GM12878 (cell line): Measurements from ENCODE around the gene PRMT5. TPM values are rescaled to one million over a fixed set of nuclear protein-coding genes. Genes with fewer than 3 reads are reported as not detected.

Experiments used
- CREB1 ChIP-seq: IDR thresholded peaks from 2 replicates; pipeline ENCODE4 v1.6.1; 2012; ENCODE audit warnings: low read depth, mild to moderate bottlenecking, inconsistent platforms
- HDGF ChIP-seq: fragments of 450-650 bp; IDR thresholded peaks from 2 replicates; pipeline ENCODE4 v1.6.1; 2016; ENCODE audit warnings: antibody characterized with exemption
- RCOR1 ChIP-seq: conservative IDR thresholded peaks from 2 replicates; pipeline ENCODE4 v1.6.1; 2012; ENCODE audit warnings: low read depth, low read length, improper control_type of control experiment
- polyA plus RNA-seq, 11 experiments: library from polyadenylated mRNA; depleted of rRNA in 4 of 11; unstranded in 6 of 11; stranded (reverse) in 5 of 11; fragments of >200 nt; fragmentation: Nextera tagmentation in 4 of 11; fragmentation: Illumina TruSeq in 1 of 11; extraction: Ambion mirVana in 4 of 11; extraction: Trizol in 1 of 11; gene quantifications; 1 replicate in 1 of 11; 2 replicates in 10 of 11; pipeline versions ENCODE4 v1.2.1 to v1.2.3, GENCODE V29; 2011 to 2016; ENCODE audit warnings: inconsistent platforms in 2 of 11, missing spikeins in 2 of 11, low read depth in 1 of 11
- total RNA-seq, 4 experiments: library from RNA; depleted of rRNA in 3 of 4; stranded (reverse); fragments of >200 nt in 3 of 4; fragmentation: Illumina TruSeq in 1 of 4; extraction: Trizol in 1 of 4; gene quantifications; 2 replicates each; pipeline versions ENCODE4 v1.2.1 to v1.2.3, GENCODE V29; 2013 to 2021
- TF ChIP-seq, protein P1 (sequence below), 3 experiments: IDR thresholded peaks in 2 of 3; conservative IDR thresholded peaks in 1 of 3; 2 replicates each; pipeline ENCODE4 v1.5.1; 2011; ENCODE audit warnings: low read depth in 3 of 3, low read length in 3 of 3, mild to moderate bottlenecking in 3 of 3, control low read depth in 2 of 3, moderate library complexity in 2 of 3, inconsistent platforms in 1 of 3, mixed read lengths in 1 of 3; ENCODE audit not compliant: control insufficient read depth in 2 of 3, insufficient read depth in 1 of 3; ENCODE audit errors: extremely low read depth in 1 of 3
- TF ChIP-seq, protein P2 (sequence below): fragments of 450-650 bp; formaldehyde crosslinking; IDR thresholded peaks from 2 replicates; pipeline ENCODE4 v1.4.0; 2022; ENCODE audit warnings: mild to moderate bottlenecking, moderate library complexity

The PRMT5 gene
- total and polyA plus RNA-seq, 10 of the 15 experiments (the other 5 are each of a cell fraction or from before 2014, with no cell fraction given): 54.3 to 221 (median 111) TPM

DNA sequence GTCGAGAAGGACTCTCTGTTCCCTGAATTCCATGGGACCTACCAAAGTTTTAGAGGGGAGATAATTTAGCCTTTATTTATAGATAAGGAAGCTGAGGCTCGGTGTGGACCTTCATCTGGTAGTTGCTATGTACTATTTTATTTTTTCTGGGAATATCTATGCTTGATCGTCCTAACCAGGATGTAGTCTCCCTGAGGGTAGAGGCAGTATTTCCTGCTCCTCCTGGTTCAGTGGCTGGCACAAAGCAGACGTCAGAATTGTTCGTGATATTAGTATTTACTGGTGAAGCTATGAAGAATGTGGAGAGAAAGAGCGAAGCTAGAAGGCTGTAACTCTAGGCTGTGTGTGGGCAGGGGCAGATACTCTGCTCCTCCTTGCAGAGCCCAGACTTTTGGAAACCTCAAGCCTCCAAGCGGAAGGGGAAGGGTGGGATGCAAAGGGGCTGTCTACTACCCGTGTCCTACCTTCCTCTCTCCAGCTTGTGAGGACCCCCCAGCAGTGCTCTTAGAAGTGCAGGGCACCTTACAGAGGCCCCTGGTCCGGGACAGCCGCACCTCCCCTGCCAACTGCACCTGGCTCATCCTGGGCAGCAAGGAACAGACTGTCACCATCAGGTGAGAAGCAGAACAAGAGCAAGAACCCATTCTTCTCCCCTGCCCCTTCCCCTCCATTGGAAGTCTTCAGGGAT lies 56.2 kb downstream of the PRMT5 start (continued):
- TF ChIP-seq, protein P1, sequence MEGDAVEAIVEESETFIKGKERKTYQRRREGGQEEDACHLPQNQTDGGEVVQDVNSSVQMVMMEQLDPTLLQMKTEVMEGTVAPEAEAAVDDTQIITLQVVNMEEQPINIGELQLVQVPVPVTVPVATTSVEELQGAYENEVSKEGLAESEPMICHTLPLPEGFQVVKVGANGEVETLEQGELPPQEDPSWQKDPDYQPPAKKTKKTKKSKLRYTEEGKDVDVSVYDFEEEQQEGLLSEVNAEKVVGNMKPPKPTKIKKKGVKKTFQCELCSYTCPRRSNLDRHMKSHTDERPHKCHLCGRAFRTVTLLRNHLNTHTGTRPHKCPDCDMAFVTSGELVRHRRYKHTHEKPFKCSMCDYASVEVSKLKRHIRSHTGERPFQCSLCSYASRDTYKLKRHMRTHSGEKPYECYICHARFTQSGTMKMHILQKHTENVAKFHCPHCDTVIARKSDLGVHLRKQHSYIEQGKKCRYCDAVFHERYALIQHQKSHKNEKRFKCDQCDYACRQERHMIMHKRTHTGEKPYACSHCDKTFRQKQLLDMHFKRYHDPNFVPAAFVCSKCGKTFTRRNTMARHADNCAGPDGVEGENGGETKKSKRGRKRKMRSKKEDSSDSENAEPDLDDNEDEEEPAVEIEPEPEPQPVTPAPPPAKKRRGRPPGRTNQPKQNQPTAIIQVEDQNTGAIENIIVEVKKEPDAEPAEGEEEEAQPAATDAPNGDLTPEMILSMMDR (IDR thresholded peaks at IDR 0.05 in 2 of 3, conservative IDR thresholded peaks at IDR 0.05 in 1 of 3; ENCODE audit: control insufficient read depth in 2 of 3, extremely low read depth in 1 of 3, insufficient read depth in 1 of 3, low read depth in 3 of 3, low read length in 3 of 3): no peak; a peak in 1 of 6 replicates
- no peak for TF ChIP-seq HDGF
- TF ChIP-seq, protein P2, sequence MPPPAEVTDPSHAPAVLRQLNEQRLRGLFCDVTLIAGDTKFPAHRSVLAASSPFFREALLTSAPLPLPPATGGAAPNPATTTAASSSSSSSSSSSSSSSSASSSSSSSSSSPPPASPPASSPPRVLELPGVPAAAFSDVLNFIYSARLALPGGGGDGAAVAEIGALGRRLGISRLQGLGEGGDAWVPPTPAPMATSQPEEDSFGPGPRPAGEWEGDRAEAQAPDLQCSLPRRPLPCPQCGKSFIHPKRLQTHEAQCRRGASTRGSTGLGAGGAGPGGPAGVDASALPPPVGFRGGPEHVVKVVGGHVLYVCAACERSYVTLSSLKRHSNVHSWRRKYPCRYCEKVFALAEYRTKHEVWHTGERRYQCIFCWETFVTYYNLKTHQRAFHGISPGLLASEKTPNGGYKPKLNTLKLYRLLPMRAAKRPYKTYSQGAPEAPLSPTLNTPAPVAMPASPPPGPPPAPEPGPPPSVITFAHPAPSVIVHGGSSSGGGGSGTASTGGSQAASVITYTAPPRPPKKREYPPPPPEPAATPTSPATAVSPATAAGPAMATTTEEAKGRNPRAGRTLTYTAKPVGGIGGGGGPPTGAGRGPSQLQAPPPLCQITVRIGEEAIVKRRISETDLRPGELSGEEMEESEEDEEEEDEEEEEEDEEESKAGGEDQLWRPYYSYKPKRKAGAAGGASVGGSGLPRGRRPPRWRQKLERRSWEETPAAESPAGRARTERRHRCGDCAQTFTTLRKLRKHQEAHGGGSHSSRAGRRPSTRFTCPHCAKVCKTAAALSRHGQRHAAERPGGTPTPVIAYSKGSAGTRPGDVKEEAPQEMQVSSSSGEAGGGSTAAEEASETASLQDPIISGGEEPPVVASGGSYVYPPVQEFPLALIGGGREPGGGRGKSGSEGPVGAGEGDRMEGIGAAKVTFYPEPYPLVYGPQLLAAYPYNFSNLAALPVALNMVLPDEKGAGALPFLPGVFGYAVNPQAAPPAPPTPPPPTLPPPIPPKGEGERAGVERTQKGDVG (CRISPR knock-in tag): no peak
- TF ChIP-seq CREB1: no peak
- TF ChIP-seq RCOR1: no peak
- TF ChIP-seq, all 136 proteins: peak for 3
